Heart left ventricle (tissue), 13 donors: ENCODE measurements around the gene ESR2.

Experiments used
- CTCF ChIP-seq, 12 donors: fragments of 200-600 bp; sonication (generic) in 4 of 12; IDR thresholded peaks; one replicate each; pipeline versions ENCODE4 v1.5.0 to v1.8.0; 2018 to 2022; ENCODE audit warnings: antibody characterized with exemption in 12 of 12, mild to moderate bottlenecking in 5 of 12
- POLR2A ChIP-seq, 2 donors: fragments of 450-650 bp; IDR thresholded peaks; one replicate each; pipeline ENCODE4 v1.6.1; 2017; ENCODE audit warnings: antibody characterized with exemption in 2 of 2, mild to moderate bottlenecking in 2 of 2, moderate library complexity in 2 of 2
- donor health status: ischemic (EF 13 %, LVEDD 7.1; RV severe dilation, severe dysfunction).
- donor health status: DM: no; HTN: yes; CAD: no.
- donor health status: DM: no; HTN: no; CAD: no.
- donor health status: ischemic (EF 25% LVEDD 6.9; RV normal size, moderate dysfunction).
- donor health status: ischemic (EF 25% LVEDD 5.7; RV mildly dilated, moderate dysfunction).
- donor health status: ischemic (EF 35%, LVEDD 5.7; RV mildly dilated, moderate dysfunction).
- donor health status: nonischemic (EF 11% LVEDD 7.7; RV severe dilation, severe dysfunction).
- donor health status: DM: yes; HTN: yes; CAD: no.
- donor health status: PGD.
- donor health status: ischemic (EF 29% LVEDD 5.4; RV normal size, mild dysfunction).
- donor health status: nonischemic (EF 23%, LVEDD 6.1; RV moderate dilation, normal function).

- TF ChIP-seq CTCF (IDR thresholded peaks at IDR 0.05) (no peak), POLR2A (IDR thresholded peaks at IDR 0.05) (no peak)
Measured at GRCh38 chr14:64324461-64324860, 30.3 kb upstream of the ESR2 start.
